HG03039 (cell line): ENCODE data around the gene VLDLR.
"Not testable (repeated sequence)": the region's sequence is repeated elsewhere in the genome, so short reads cannot be mapped to it uniquely, and the experiment has no call there.

Experiments
- ATAC-seq: cut with Tn5 transposase; IDR thresholded peaks from one replicate; pipeline ENCODE4 v1.9.1; 2021; ENCODE audit warnings: mild to moderate bottlenecking, moderate library complexity; ENCODE audit not compliant: unreplicated experiment

VLDLR gene

DNA sequence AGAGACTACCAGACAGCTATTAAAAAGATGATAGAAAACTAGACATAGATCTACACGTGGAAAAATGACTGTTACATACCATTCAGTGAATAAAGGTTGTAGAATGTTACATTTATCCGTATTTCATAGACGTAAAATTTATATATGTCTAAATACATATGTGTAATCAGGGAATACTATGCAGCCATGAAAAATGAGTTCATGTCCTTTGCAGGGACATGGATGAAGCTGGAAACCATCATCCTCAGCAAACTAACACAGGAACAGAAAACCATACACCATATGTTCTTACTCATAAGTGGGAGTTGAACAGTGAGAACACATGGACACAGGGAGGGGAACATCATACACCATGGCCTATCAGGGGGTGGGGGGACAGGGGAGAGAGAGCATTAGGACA is 85.7 kb downstream of the VLDLR start:
- ATAC-seq: not testable (repeated sequence)
